GM18867 (cell line): Measurements from ENCODE around the gene IFFO2.

Experiments
- ATAC-seq: cut with Tn5 transposase; IDR thresholded peaks from one replicate; pipeline ENCODE4 v1.9.1; 2021; ENCODE audit warnings: mild to moderate bottlenecking, moderate library complexity; ENCODE audit not compliant: unreplicated experiment

Gene IFFO2

DNA sequence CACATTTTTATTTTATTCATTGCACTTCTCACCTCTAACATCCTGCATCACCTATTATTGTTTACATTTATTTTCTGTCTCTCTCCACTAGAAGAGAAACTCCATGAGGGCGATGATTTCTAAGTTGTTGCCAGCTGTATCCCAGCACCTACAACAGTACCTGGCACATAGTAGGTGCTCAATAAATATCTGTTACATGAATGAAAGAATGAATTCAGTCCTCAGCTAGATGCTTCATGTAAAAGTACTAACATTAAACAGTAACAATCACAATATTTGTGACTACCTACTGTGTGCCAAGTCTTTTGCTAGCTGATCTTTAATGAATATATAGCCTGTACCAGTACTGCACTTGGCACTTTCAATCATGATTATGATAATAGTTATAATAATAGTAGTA, 100.0 kb downstream of the IFFO2 start:
- ATAC-seq, result no peak

- ATAC-seq, result no peak
Observed at GRCh38 chr1:18855573-18855972, 100.9 kb downstream of the IFFO2 start.

- no peak for ATAC-seq
Observed at GRCh38 chr1:18854331-18855025, 102.0 kb downstream of the IFFO2 start.
